ENCODE measurements around the gene TCF7. TPM values are rescaled to one million over a fixed set of nuclear protein-coding genes. Genes with fewer than 3 reads are reported as not detected.
A peak's percentile ranks its signal among the peaks of the same experiment; 100 is the strongest.

Gene TCF7
- total RNA-seq, 1 donor from 2014 or later, result 0.55 TPM

DNA sequence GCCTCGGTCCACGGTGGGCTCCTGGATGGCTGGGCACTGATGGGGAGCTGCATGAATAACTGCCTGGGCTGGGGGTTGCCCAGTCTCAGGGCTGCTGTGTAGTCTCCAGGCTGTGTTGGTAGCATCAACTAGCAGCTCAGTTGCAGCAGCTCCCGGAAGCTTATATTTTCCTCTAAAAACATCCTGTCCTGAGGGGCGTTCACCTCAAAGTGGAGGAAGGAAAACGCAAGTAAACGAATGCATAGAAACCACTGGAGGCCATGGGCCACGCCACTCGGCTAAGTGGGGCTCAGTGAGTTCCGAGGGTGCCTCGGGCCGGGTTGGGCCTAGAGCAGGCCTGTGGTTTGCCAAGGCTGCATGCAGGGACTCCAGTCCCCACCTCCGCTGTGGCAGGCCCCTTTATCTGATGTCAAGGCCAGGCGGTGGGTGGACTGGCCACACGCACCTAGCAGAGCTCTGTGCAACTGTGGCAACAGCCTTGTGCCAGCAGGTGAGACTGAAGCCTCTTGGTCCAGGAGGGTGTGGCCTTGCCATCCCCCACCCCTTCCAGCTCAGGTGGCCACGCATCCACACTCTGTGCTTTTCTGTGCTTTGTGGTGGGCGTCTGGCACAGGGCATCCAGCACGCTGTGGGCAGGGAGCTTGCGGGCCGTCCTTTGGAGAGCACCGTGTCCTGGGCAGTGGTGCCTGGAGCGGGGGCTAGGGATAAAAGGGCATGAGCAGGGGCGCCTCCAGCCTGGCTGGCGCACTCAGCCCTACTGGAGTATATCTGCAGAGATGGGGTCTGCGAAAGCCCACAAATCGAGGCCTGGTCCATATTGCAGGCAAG, 15.1 kb downstream of the TCF7 start:
- TF ChIP-seq, protein P1, sequence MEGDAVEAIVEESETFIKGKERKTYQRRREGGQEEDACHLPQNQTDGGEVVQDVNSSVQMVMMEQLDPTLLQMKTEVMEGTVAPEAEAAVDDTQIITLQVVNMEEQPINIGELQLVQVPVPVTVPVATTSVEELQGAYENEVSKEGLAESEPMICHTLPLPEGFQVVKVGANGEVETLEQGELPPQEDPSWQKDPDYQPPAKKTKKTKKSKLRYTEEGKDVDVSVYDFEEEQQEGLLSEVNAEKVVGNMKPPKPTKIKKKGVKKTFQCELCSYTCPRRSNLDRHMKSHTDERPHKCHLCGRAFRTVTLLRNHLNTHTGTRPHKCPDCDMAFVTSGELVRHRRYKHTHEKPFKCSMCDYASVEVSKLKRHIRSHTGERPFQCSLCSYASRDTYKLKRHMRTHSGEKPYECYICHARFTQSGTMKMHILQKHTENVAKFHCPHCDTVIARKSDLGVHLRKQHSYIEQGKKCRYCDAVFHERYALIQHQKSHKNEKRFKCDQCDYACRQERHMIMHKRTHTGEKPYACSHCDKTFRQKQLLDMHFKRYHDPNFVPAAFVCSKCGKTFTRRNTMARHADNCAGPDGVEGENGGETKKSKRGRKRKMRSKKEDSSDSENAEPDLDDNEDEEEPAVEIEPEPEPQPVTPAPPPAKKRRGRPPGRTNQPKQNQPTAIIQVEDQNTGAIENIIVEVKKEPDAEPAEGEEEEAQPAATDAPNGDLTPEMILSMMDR (IDR thresholded peaks at IDR 0.05), result no peak
- no peaks in the 10 kb centered on the region for H3K9me3 Mint-ChIP-seq (ENCODE audit: low read depth)
- no peaks in the 10 kb centered on the region for H3K27me3 Mint-ChIP-seq (ENCODE audit: low read depth)
- H3K27ac Mint-ChIP-seq (ENCODE audit: unreplicated experiment), result no peak overlapping the region
- peaks cover 30% of the 10 kb centered on the region for H3K4me1 Mint-ChIP-seq (ENCODE audit: low read depth)
- peaks cover 3% of the 10 kb centered on the region for H3K36me3 Mint-ChIP-seq (ENCODE audit: low read depth)
- H3K4me3 Mint-ChIP-seq (ENCODE audit: unreplicated experiment), result no peak overlapping the region
- peak; percentile 72 for DNase-seq (ENCODE audit: low spot score)

DNA sequence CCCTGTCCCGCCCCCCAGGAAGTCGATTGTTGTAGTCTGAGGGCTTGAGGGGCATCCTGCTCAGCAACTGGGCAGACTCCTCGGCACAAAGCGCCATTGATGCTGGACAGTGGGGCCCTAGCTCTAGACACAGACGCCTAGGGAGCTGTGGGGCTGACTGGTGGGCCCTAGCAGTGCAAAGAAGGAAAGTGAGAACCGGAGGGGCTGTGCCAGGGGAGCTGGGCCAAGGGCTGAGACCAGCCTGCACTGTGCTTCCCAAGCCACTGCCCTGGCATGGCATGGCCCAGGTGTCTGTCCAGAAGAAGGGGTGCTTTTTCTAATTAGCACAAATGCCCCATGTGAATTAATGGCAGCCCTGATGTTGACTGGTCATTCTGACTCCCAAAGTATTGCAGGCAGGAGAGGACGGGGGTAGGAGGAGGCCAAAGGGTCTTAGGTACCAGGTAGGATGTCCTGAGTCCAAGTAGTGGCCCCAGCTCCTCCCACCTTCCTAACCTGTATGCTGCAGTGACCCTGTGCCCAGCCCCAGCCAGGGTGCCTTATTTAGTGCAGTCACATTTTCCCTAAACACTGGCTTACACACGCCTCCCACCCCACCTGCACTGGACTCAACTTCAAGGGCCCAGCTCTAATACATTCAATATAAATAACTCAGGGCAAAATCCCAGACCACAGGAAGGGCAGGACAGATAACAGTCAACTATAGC, 15.9 kb downstream of the TCF7 start:
- TF ChIP-seq, protein P1 (IDR thresholded peaks at IDR 0.05), result no peak
- H3K27ac Mint-ChIP-seq (ENCODE audit: unreplicated experiment), result no peak overlapping the region
- H3K4me3 Mint-ChIP-seq (ENCODE audit: unreplicated experiment), result no peak overlapping the region
- H3K27me3 Mint-ChIP-seq (ENCODE audit: low read depth), result no peaks in the 10 kb centered on the region
- peaks cover 5% of the 10 kb centered on the region for H3K36me3 Mint-ChIP-seq (ENCODE audit: low read depth)
- peaks cover 22% of the 10 kb centered on the region for H3K4me1 Mint-ChIP-seq (ENCODE audit: low read depth)
- H3K9me3 Mint-ChIP-seq (ENCODE audit: low read depth), result no peaks in the 10 kb centered on the region
- DNase-seq (ENCODE audit: low spot score), result peak; percentile 47

DNA sequence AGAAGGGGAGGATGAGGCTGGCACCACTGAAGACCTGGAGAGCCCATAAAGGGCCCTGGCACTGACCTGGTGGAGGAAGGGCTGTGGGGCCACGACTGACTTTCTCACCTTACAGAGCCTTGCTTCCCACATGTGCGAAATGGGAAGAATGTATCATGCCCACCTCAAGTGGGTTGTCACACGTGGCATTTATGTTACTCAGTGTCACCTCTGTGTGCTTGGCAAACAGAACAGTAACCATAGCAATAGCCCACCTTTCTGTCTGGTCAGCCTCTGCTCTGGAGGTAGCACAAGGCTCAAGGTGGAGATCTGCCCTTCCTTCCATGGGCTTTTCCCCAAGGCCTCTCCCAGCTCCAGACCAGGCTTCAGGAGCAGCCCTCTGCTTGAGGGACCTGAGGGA, 16.7 kb downstream of the TCF7 start:
- TF ChIP-seq, protein P1 (IDR thresholded peaks at IDR 0.05), result no peak
- H3K27ac Mint-ChIP-seq (ENCODE audit: unreplicated experiment), result no peak overlapping the region
- peaks cover 11% of the 10 kb centered on the region for H3K36me3 Mint-ChIP-seq (ENCODE audit: low read depth)
- peaks cover 14% of the 10 kb centered on the region for H3K4me1 Mint-ChIP-seq (ENCODE audit: low read depth)
- no peaks in the 10 kb centered on the region for H3K27me3 Mint-ChIP-seq (ENCODE audit: low read depth)
- no peaks in the 10 kb centered on the region for H3K9me3 Mint-ChIP-seq (ENCODE audit: low read depth)
- DNase-seq (ENCODE audit: low spot score), result peak; percentile 48
- H3K4me3 Mint-ChIP-seq (ENCODE audit: unreplicated experiment), result no peak overlapping the region

DNA sequence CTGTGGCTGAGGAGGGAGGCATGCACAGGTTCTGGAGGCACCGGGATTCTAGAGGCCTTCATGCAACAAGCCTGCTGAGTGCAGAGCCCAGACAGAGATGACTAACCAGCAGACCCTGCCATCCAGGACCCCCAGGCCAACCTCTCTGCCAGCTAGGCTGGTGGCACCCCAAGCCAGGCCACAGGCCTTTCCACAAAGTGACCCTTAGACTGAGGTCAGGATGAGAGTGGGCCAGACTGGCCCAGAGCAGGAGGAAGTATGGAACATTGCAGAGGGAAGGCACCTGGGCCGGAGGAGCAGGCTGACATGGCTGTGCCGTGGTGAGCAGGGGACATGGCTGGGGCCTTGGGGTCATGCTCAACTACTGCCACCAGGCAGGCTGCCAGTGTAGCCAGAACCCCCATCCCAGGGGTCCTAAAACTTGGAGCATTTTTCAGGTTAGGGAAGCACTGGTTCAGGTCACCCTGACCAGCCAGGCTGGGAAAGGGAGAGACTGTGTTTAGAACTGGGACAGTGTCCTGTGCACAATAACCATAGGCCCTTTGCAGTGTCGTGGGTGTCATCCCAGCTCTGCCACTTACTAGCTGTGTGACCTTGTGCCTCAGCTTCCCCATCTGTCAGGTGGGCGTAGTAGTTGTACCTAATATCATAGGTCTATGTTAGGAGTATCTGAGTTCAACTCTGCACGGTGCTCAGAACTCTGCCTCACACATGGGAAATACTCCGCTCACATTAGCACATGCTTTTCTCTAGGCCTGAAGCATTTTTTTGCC, 17.3 kb downstream of the TCF7 start:
- DNase-seq (ENCODE audit: low spot score), result peak; percentile 80

More for the DNA sequence above, 17.3 kb downstream of the TCF7 start:
- H3K9me3 Mint-ChIP-seq (ENCODE audit: low read depth), result no peaks in the 10 kb centered on the region
- H3K36me3 Mint-ChIP-seq (ENCODE audit: low read depth), result peaks cover 11% of the 10 kb centered on the region
- H3K27ac Mint-ChIP-seq (ENCODE audit: unreplicated experiment), result no peak overlapping the region
- TF ChIP-seq, protein P1 (IDR thresholded peaks at IDR 0.05), result no peak
- H3K27me3 Mint-ChIP-seq (ENCODE audit: low read depth), result no peaks in the 10 kb centered on the region
- H3K4me1 Mint-ChIP-seq (ENCODE audit: low read depth), result peaks cover 12% of the 10 kb centered on the region
- H3K4me3 Mint-ChIP-seq (ENCODE audit: unreplicated experiment), result no peak overlapping the region
